Measurements from ENCODE around the gene TXNDC5. TPM values are rescaled to one million over a fixed set of nuclear protein-coding genes. Genes with fewer than 3 reads are reported as not detected.

Gene TXNDC5
- polyA plus RNA-seq, 2 of the 4 experiments (the other 2 are of a cell fraction), result 115 to 134 TPM

GRCh38 chr6:7916959-7917358 is 6.4 kb upstream of the TXNDC5 start:
- no peaks in the 10 kb centered on the region for H3K9me3 ChIP-seq
- no peak overlapping the region for H3K4me3 ChIP-seq
- H3K27ac ChIP-seq, result no peak overlapping the region
- ChIA-PET CTCF (interaction anchor here (1.4 kb wide), 1 partner anchor 76 kb away, joined by 6 read pairs; no protein-coding TSS in a partner anchor), POLR2A (no interaction called here)
- TF ChIP-seq RCOR1 (IDR thresholded peaks at IDR 0.05; ENCODE audit: low read depth, low read length), result no peak
- no peak for TF ChIP-seq ZC3H11A (IDR thresholded peaks at IDR 0.05)
- TF ChIP-seq JUN (IDR thresholded peaks at IDR 0.05), result no peak
- H3K4me2 ChIP-seq, result no peak overlapping the region
- DNase-seq (ENCODE audit: low read depth in 1 of 2, low spot score in 1 of 2) (no peak), ATAC-seq (no peak), FAIRE-seq (no peak)
- WGBS (ENCODE audit: missing lambda C conversion rate), result 52% methylated on average over 1 of the region's 1 CpG
- 0 out of 3 replicates have a peak, but pooled peaks cover 3% of the 10 kb centered on the region for H3K4me1 ChIP-seq

GRCh38 chr6:7914991-7915789 is 4.6 kb upstream of the TXNDC5 start:
- Histone ChIP-seq H3K4me1 (peaks cover 7% of the 10 kb centered on the region; the same call in 2 of the 3 replicates), H3K9me3 (no peaks in the 10 kb centered on the region), H3K27ac (no peak overlapping the region), H3K4me2 (no peak overlapping the region), H3K4me3 (no peak overlapping the region)
- WGBS (ENCODE audit: missing lambda C conversion rate), result 78% methylated on average over 11 of the region's 11 CpGs
- TF ChIP-seq JUN (IDR thresholded peaks at IDR 0.05) (no peak), RFX5 (IDR thresholded peaks at IDR 0.05) (no peak), JUNB (IDR thresholded peaks at IDR 0.05) (no peak), FOXS1 (CRISPR knock-in tag; IDR thresholded peaks at IDR 0.05) (no peak)
- DNase-seq (ENCODE audit: low read depth in 1 of 2, low spot score in 1 of 2), result no peak
- CTCF ChIA-PET, result interaction anchor here (0.6 kb wide), 1 partner anchor 25 kb away, joined by 4 read pairs; no protein-coding TSS in a partner anchor
- FAIRE-seq, result no peak
- POLR2A ChIA-PET, result no interaction called here
- ATAC-seq, result no peak

- Histone ChIP-seq H3K27ac (no peak overlapping the region), H3K4me1 (peaks cover 4% of the 10 kb centered on the region; the same call in 2 of the 3 replicates), H3K4me2 (no peak overlapping the region), H3K4me3 (no peak overlapping the region), H3K9me3 (no peaks in the 10 kb centered on the region)
- DNase-seq (ENCODE audit: low read depth in 1 of 2, low spot score in 1 of 2) (no peak), FAIRE-seq (no peak), ATAC-seq (no peak)
- TF ChIP-seq SMC3 (IDR thresholded peaks at IDR 0.05) (no peak), NPAS2 (CRISPR knock-in tag; IDR thresholded peaks at IDR 0.05; ENCODE audit: borderline replicate concordance) (no peak), MAFK (IDR thresholded peaks at IDR 0.05; ENCODE audit: partially characterized antibody) (no peak), POLR2A (IDR thresholded peaks at IDR 0.05; ENCODE audit: low read length) (no peak), EHMT2 (IDR thresholded peaks at IDR 0.05; ENCODE audit: low read depth) (no peak)
- ChIA-PET CTCF (interaction anchor here (1.5 kb wide), 1 partner anchor 60 kb away, joined by 4 read pairs; no protein-coding TSS in a partner anchor), POLR2A (no interaction called here)
- WGBS (ENCODE audit: missing lambda C conversion rate), result 66% methylated on average over 5 of the region's 5 CpGs
These were observed 3.7 kb upstream of the TXNDC5 start for GRCh38 chr6:7914311-7914710.

- Histone ChIP-seq H3K4me3 (no peak overlapping the region), H3K27ac (no peak overlapping the region), H3K4me1 (peaks cover 12% of the 10 kb centered on the region; the same call in 2 of the 3 replicates), H3K4me2 (no peak overlapping the region), H3K9me3 (no peaks in the 10 kb centered on the region)
- POLR2A ChIA-PET, result interaction anchor here (1.7 kb wide), 1 partner anchor 187 kb away, joined by 4 read pairs; the partner anchor contains the start of gene BMP6
- no peak for ATAC-seq
- WGBS (ENCODE audit: missing lambda C conversion rate), result 70% methylated on average over 8 of the region's 8 CpGs
- CTCF ChIA-PET, result interaction anchor here (1.3 to 1.5 kb wide), 2 partner anchors 61 to 146 kb away, joined by 4 read pairs; no protein-coding TSS in a partner anchor
- TF ChIP-seq JUN (IDR thresholded peaks at IDR 0.05) (no peak), KDM5A (IDR thresholded peaks at IDR 0.05) (no peak), EHF (CRISPR knock-in tag; IDR thresholded peaks at IDR 0.05) (no peak)
- DNase-seq (ENCODE audit: low read depth in 1 of 2, low spot score in 1 of 2), result no peak
- no peak for FAIRE-seq
These were observed 2.3 kb upstream of the TXNDC5 start for GRCh38 chr6:7912736-7913517.

GRCh38 chr6:7912024-7912423 is 1.4 kb upstream of the TXNDC5 start:
- 90% methylated on average over 6 of the region's 6 CpGs for WGBS (ENCODE audit: missing lambda C conversion rate)
- Histone ChIP-seq H3K4me2 (no peak overlapping the region), H3K4me1 (peaks cover 12% of the 10 kb centered on the region; the same call in 2 of the 3 replicates), H3K27ac (no peak overlapping the region), H3K4me3 (no peak overlapping the region), H3K9me3 (no peaks in the 10 kb centered on the region)
- FAIRE-seq (no peak), DNase-seq (ENCODE audit: low read depth in 1 of 2, low spot score in 1 of 2) (no peak), ATAC-seq (no peak)
- POLR2A ChIA-PET, result interaction anchor here (1.3 to 1.7 kb wide), 2 partner anchors 80 to 186 kb away, joined by 3 to 4 read pairs; partner anchors contain the start of gene BMP6
- CTCF ChIA-PET, result interaction anchor here (0.5 to 1.4 kb wide), 4 partner anchors 80 to 1058 kb away, joined by 3 to 4 read pairs (median 4); no protein-coding TSS in a partner anchor
- TF ChIP-seq HES2 (IDR thresholded peaks at IDR 0.05) (no peak), RFX5 (IDR thresholded peaks at IDR 0.05) (no peak), NR3C1 (IDR thresholded peaks at IDR 0.05) (no peak), MYC (IDR thresholded peaks at IDR 0.05; ENCODE audit: borderline replicate concordance, low read length) (no peak), REST (IDR thresholded peaks at IDR 0.05) (no peak), MAX (IDR thresholded peaks at IDR 0.05) (no peak), SMC3 (IDR thresholded peaks at IDR 0.05) (no peak), FOXS1 (CRISPR knock-in tag; IDR thresholded peaks at IDR 0.05) (no peak), HEYL (CRISPR knock-in tag; IDR thresholded peaks at IDR 0.05) (no peak), MAFK (IDR thresholded peaks at IDR 0.05; ENCODE audit: partially characterized antibody) (no peak), HOXB5 (CRISPR knock-in tag; IDR thresholded peaks at IDR 0.05) (no peak), ZFP36 (IDR thresholded peaks at IDR 0.05; ENCODE audit: borderline replicate concordance, partially characterized antibody) (no peak)

Measured in A549 (cell line).